HG02938 (cell line): ENCODE results near the gene PILRB.

Source experiments
- ATAC-seq: cut with Tn5 transposase; IDR thresholded peaks from one replicate; pipeline ENCODE4 v1.9.1; 2021; ENCODE audit warnings: mild to moderate bottlenecking, moderate library complexity; ENCODE audit not compliant: unreplicated experiment

PILRB gene

GRCh38 chr7:100400656-100401055 is 42.7 kb downstream of the PILRB start:
- no peak for ATAC-seq

DNA sequence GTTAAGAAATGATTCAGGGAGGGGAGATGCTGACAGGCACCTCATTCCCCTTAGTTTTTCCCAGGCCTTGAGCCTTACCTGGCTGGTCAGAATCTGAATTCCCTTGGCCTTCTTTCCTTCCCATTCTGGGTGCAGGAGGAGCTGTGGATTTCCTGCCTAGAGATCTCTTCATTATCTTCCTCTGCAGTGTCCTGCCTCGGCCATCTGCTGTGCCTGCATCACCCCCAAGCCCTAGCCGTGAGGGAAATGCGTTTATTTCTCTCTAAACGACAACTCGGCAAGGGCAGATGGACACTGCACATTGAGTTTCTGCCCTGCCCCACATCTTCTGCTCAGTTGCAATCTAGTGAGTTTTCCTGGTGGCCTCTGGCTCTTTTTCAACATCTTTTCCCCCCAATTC is 43.9 kb downstream of the PILRB start:
- no peak for ATAC-seq

DNA sequence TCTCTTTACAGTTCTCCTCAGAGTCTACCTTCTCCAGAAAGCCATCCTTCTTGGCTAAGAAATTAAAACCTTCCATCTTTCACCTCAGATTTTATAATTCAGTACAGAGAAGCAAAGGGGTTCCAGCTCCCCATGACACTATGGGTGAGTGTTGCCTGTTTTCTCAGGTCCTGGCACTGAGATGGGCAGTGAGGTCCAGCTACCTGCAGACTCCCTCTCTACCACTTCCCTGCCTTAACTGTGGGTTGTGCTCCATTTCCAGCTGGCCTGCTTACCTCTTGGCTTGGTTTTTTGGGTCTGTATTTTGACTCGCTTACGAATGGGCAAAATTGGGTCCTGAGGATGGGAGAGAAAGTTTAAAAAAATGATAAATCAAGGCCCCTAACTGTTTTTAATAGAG is 44.3 kb downstream of the PILRB start:
- no peak for ATAC-seq

GRCh38 chr7:100406767-100407166 is 48.9 kb downstream of the PILRB start:
- no peak for ATAC-seq

DNA sequence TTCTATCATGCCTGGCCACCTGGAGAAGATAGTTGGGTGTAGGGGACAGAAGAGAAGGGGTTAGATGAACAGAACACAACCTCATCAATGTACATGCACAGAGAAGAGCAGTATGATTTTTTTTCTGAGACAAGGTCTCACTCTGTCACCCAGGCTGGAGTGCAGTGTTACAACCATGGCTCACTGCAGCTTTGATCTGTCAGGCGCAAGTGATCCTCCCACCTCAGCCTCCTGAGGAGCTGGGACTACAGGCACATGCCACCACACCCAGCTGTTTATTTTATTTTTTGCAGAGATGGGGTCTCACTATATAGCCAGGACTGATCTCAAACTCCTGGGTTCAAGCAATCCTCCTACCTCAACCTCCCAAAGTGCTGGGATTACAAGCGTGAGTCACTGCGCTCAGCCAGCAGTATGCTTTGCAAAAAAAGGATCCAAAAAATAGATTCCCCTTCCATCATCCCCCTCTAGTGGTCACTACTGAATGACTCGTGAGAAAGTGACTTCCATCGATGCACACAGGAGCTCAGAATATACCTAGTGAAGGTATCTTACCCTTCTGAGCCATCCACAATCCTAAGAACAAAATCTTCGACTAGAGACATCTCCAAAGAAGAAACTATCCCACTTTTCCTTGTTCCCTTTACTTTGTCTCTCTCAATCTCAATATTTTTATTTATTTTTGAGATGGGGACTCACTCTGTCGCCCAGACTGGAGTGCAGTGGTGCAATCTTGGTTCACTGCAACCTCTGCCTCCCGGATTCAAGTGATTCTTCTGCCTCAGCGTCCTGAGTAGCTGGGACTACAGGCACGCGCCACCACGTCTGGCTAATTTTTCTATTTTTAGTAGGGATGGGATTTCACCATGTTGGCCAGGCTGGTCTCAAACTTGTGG is 49.6 kb downstream of the PILRB start:
- ATAC-seq = no peak

DNA sequence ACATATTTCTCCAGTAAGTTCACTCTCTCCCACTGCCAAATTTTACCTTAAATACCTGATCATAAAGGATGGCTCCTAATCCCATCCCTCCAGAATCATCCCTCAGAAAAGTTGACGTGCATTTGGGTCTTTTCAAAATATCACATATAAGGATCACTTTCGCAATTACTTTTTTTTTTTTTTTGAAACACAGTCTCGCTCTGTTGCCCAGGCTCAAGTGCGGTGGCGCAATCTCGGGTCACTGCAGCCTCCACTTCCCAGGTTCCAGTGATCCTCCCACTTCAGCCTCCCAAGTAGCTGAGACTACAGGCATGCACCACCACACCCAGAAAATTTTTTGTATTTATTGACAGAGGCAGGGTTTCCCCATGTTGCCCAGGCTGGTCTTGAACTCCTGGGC is 53.2 kb downstream of the PILRB start:
- ATAC-seq = no peak

DNA sequence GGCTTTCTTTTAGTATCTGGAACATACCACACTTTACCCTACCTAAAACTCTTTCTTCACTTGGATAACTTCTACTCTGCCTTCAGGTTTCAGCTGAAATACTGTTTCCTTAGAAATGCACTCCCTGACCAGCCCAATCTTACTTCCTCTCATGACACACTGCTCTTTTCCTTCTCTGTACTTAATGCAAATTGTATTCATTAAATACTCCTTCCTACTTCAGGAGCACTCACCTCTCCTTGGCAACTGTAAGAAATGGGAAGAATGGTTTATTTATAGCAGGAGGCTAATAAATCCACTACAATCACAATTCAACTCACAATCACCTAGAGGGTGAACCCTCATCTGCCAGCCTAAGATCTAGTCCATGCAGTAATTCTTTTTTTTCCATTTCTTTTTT is 55.4 kb downstream of the PILRB start:
- ATAC-seq = no peak

DNA sequence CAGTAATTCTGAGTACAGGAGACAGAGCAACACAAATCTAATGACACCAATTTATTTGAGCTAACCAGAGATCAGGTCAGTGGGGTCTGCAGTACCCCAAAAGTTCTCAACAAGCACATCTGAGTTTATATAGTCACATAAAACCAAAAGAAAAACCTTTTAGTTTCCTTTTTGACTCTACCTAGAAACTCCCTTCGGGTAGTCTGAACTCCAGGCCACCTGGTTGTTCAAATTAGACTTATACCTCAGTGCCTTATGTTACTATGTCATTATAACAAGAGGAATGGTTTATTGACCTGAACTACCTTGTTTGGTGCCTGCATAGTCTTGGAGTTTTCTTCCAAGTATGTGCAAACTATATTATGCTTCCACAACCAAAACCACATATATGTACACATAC is 56.0 kb downstream of the PILRB start:
- ATAC-seq = no peak

DNA sequence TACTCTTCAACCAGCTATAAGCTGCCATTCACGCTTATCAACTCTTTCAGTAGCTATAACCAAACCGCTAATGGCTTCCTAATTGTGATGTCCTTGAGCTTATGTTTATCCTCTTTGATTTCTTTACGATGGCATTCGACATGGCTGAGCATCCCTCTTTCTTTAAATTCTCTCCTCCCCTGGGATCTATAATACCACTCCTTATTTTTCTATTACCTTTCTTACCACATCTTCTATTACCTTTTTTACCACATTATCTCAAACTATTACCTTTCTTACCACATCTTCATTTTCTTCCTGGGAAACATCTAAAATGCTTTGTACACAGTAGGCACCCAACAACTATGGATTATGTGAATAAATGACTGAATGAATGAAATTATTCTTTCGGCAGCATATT is 57.5 kb downstream of the PILRB start:
- ATAC-seq = no peak
